Fibroblast of villous mesenchyme (primary cell): Measurements from ENCODE around the gene SNX15. TPM values are rescaled to one million over a fixed set of nuclear protein-coding genes. Genes with fewer than 3 reads are reported as not detected.
"Not testable (repeated sequence)": the region's sequence is repeated elsewhere in the genome, so short reads cannot be mapped to it uniquely, and the experiment has no call there.

Source experiments
- DNase-seq: peaks from one replicate; pipeline ENCODE4 v3.0.0-alpha.2; 2010; ENCODE audit warnings: low read depth
- H3K4me3 ChIP-seq: 2 replicates; pipeline ENCODE4 v1.5.1; 2011; ENCODE audit warnings: low read depth, mild to moderate bottlenecking, low read length
- total RNA-seq: library from RNA; depleted of rRNA; stranded (reverse); fragments of >200 nt; gene quantifications from 2 replicates; pipeline ENCODE4 v1.2.3, GENCODE V29; 2012
- TF ChIP-seq, protein P1 (sequence below): IDR thresholded peaks from 2 replicates; pipeline ENCODE4 v1.5.1; 2012; ENCODE audit warnings: low read depth, mild to moderate bottlenecking, low read length; ENCODE audit not compliant: insufficient read depth

The SNX15 gene
- total RNA-seq, 1 donor: 12.5 TPM

DNA sequence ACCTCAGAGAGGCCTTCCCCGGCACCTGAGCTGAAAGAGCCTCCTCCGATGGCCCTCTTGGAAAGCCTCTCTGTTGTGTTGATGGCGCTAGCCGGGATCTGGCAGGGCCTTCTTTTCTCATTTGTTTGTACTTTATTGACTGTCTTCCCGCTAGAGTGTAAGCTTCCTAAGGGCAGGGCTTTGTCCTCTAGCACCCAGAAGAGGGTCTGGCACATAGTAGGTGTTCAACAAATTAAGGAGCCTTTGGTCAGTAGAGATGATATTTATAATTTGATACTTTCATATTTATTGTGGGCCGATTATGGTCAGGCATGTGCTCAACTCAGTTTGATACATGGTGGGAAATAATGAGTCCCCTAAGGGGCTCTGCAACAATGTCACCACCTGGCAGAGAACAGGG lies 9.3 kb upstream of the SNX15 start:
- H3K4me3 ChIP-seq: no peak overlapping the region
- DNase-seq: no peak
- TF ChIP-seq, protein P1, sequence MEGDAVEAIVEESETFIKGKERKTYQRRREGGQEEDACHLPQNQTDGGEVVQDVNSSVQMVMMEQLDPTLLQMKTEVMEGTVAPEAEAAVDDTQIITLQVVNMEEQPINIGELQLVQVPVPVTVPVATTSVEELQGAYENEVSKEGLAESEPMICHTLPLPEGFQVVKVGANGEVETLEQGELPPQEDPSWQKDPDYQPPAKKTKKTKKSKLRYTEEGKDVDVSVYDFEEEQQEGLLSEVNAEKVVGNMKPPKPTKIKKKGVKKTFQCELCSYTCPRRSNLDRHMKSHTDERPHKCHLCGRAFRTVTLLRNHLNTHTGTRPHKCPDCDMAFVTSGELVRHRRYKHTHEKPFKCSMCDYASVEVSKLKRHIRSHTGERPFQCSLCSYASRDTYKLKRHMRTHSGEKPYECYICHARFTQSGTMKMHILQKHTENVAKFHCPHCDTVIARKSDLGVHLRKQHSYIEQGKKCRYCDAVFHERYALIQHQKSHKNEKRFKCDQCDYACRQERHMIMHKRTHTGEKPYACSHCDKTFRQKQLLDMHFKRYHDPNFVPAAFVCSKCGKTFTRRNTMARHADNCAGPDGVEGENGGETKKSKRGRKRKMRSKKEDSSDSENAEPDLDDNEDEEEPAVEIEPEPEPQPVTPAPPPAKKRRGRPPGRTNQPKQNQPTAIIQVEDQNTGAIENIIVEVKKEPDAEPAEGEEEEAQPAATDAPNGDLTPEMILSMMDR: no peak

- no peak overlapping the region for H3K4me3 ChIP-seq
- DNase-seq: no peak
- TF ChIP-seq, protein P1: no peak
Measured at GRCh38 chr11:65019824-65020223, 7.4 kb upstream of the SNX15 start.

DNA sequence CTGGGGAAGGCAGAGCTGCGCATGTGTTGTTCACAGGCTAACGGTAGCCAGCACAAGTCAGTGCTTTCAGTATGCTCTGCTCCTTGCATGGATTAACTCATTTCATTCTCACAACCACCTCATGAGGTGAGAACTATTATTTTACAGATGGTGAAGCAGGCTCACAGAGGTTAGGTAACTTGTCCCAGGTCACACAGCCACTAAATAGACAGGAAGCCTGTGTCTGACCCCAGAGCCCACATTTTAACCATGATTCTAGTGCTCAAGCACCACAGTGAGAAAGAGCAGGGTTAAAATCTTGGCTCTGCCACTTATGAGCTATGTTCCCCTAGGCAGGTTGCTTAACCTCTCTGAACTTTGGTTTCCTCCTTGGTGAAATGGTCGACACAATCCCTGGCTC lies 6.2 kb upstream of the SNX15 start:
- TF ChIP-seq, protein P1: no peak
- DNase-seq: no peak
- H3K4me3 ChIP-seq: no peak overlapping the region

GRCh38 chr11:65021509-65021908 lies 5.7 kb upstream of the SNX15 start:
- H3K4me3 ChIP-seq: no peak overlapping the region
- DNase-seq: no peak
- TF ChIP-seq, protein P1: no peak

DNA sequence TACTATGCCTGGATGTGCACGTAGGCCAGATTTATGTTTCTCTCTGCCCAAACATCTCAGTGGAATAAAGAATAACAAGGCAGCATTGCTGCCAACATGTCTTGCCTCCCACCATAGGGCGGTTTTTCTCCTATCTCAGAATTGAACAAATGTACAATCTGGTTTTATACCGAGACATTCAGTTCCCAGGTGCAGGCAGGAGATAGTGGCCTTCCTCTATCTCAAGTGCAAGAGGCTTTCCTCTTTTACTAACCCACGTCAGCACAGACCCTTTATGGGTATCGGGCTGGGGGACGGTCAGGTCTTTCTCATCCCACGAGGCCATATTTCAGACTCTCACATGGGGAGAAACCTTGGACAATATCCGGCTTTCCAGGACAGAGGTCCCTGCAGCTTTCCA lies 3.7 kb upstream of the SNX15 start:
- DNase-seq, H3K4me3 ChIP-seq: not testable (repeated sequence)

GRCh38 chr11:65026810-65027209 lies 429 bp upstream of the SNX15 start:
- TF ChIP-seq, protein P1: no peak

DNA sequence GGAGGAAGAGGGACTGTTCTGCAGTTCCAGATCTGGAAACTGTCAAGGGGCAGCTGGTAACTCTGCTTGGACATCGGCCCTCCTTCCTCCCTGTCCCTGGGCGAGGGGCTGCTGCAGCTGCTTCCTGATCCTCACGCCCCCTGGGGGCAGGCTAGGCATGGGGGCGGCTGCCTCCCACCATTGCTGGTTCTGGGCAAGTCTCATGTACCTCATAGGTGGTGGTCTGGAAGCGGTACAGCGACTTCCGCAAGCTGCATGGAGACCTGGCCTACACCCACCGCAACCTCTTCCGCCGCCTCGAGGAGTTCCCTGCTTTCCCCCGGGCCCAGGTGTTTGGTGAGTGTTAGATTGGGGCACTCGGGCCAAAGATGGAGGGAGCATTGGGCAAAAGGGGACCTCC lies 5.0 kb downstream of the SNX15 start:
- no peak overlapping the region for H3K4me3 ChIP-seq
- no peak for DNase-seq
- TF ChIP-seq, protein P1: no peak

More at GRCh38 chr11:65026810-65027209, 429 bp upstream of the SNX15 start:
- no peak for DNase-seq
- peak overlapping the region; percentile 73 for H3K4me3 ChIP-seq
